Ovary (tissue), 9 donors: ENCODE measurements around the gene CEND1. TPM values are rescaled to one million over a fixed set of nuclear protein-coding genes. Genes with fewer than 3 reads are reported as not detected.

ENCODE experiments used
- DNase-seq, 5 donors: peaks; one replicate each; pipeline ENCODE4 v3.0.0-alpha.2; 2019 to 2020
- H3K27ac ChIP-seq, 2 donors: fragments of 200-600 bp; one replicate each; pipeline versions ENCODE4 v1.5.1 to v1.8.0; 2019 to 2022
- H3K27me3 ChIP-seq: fragments of 200-600 bp; one replicate; pipeline ENCODE4 v1.8.0; 2022
- H3K36me3 ChIP-seq: fragments of 200-600 bp; sonication (generic); one replicate; pipeline ENCODE4 v1.5.1; 2019
- H3K4me1 ChIP-seq: one replicate; pipeline ENCODE4 v1.8.1; 2013; ENCODE audit warnings: mild to moderate bottlenecking, moderate library complexity; ENCODE audit not compliant: insufficient read depth
- H3K4me3 ChIP-seq: fragments of 200-600 bp; sonication (generic); one replicate; pipeline ENCODE4 v1.5.1; 2017
- H3K9me3 ChIP-seq, 2 donors: fragments of 200-600 bp in 1 of 2; sonication (generic) in 1 of 2; one replicate each; pipeline versions ENCODE4 v1.5.1 to v1.8.1; 2013 to 2019; ENCODE audit warnings: mild to moderate bottlenecking in 1 of 2, moderate library complexity in 1 of 2
- CTCF ChIP-seq, 3 donors: fragments of 450-650 bp in 2 of 3; fragments of 200-600 bp in 1 of 3; IDR thresholded peaks; one replicate each; pipeline versions ENCODE4 v1.5.1 to v1.8.0; 2016 to 2022; ENCODE audit warnings: antibody characterized with exemption in 3 of 3, mild to moderate bottlenecking in 1 of 3
- EP300 ChIP-seq: sonication (generic); formaldehyde crosslinking; IDR thresholded peaks from one replicate; pipeline ENCODE4 v1.6.1; 2017; ENCODE audit warnings: antibody characterized with exemption
- POLR2A ChIP-seq: fragments of 450-650 bp; IDR thresholded peaks from one replicate; pipeline ENCODE4 v1.6.1; 2017; ENCODE audit warnings: antibody characterized with exemption, mild to moderate bottlenecking, moderate library complexity
- WGBS, 3 donors: extraction: QIAGEN DNeasy Blood & Tissue Kit in 1 of 3; methylation state at CpG; one replicate each; pipeline versions ENCODE4 v1.1.5 to v1.1.7; 2013 to 2017; 5-methylcytosine and 5-hydroxymethylcytosine counted together
- intact Hi-C, 4 donors: fragments of 100-400 bp; cut with DNase I; formaldehyde crosslinking; loops; one replicate each; pipeline versions ENCODE4 v1.11.0 to v1.15.1; 2022 to 2023
- polyA plus RNA-seq, 2 donors: library from polyadenylated mRNA; stranded (reverse); fragments of 200-250 nt in 1 of 2; fragments of 350-450 nt in 1 of 2; fragmentation: Illumina TruSeq in 1 of 2; extraction: RNeasy Lipid Tissue Mini Kit (QIAGEN cat#74804) in 1 of 2; gene quantifications; one replicate each; pipeline ENCODE4 v1.2.3, GENCODE V29; 2013 to 2014
- total RNA-seq, 7 donors: library from RNA; depleted of rRNA in 2 of 7; stranded (reverse); fragments of >200 nt in 2 of 7; fragmentation: NEBNext Ultra II Directional in 3 of 7; extraction: Animal tissue kit (Norgen Biotek cat#: 25700) in 3 of 7; gene quantifications; one replicate each; pipeline versions ENCODE4 v1.1.0 to v1.2.4, GENCODE V29; 2016 to 2023
- donor health status: DM: no; HTN: no; CAD: no; lungs with moderate emphysema.
- donor health status: DM: no; HTN: no; CAD: no.
- donor health status: Bipolar disorder and iron deficiency.
- donor health status: DM: yes; HTN: yes; CAD: no.
- donor health status: DM: no; HTN: no; CAD: no.
- donor health status: DM: yes; HTN: yes; CAD: no.

CEND1 gene
- total and polyA plus RNA-seq, 9 donors: 0.07 to 0.15 TPM; not detected in 7

GRCh38 chr11:783581-784015, 6.3 kb downstream of the CEND1 start:
- Histone ChIP-seq H3K4me3 (no peak overlapping the region), H3K4me1 (no peaks in the 10 kb centered on the region), H3K36me3 (no peaks in the 10 kb centered on the region), H3K9me3 (no peaks in the 10 kb centered on the region), H3K27ac (no peak overlapping the region), H3K27me3 (no peaks in the 10 kb centered on the region)
- peak; percentile 64 to 79 (median 71) for DNase-seq
- intact Hi-C loops: no loop called here
- 24 to 30% (median 25%) methylated on average over 24 of the region's 24 CpGs for WGBS, 3 donors
- TF ChIP-seq EP300 (no peak), POLR2A (no peak), CTCF (IDR thresholded peaks at IDR 0.05) (peak; percentile 42 to 53 (median 43))

GRCh38 chr11:782264-783174, 7.4 kb downstream of the CEND1 start:
- H3K4me3 ChIP-seq: no peak overlapping the region
- H3K9me3 ChIP-seq: no peaks in the 10 kb centered on the region
- no peak overlapping the region for H3K27ac ChIP-seq
- no peak for TF ChIP-seq POLR2A
- TF ChIP-seq EP300: no peak
- no peak for TF ChIP-seq CTCF (IDR thresholded peaks at IDR 0.05)
- DNase-seq: peak in 1 of 5 donors; percentile 21
- peaks cover 5% of the 10 kb centered on the region for H3K4me1 ChIP-seq
- intact Hi-C loops: no loop called here
- H3K27me3 ChIP-seq: no peaks in the 10 kb centered on the region
- WGBS, 3 donors: 70 to 72% (median 72%) methylated on average over 31 to 36 of the region's 36 CpGs
- H3K36me3 ChIP-seq: no peaks in the 10 kb centered on the region

- intact Hi-C loops: no loop called here
- H3K36me3 ChIP-seq: no peaks in the 10 kb centered on the region
- WGBS, 3 donors: 93 to 95% (median 93%) methylated on average over 16 of the region's 16 CpGs
- no peaks in the 10 kb centered on the region for H3K9me3 ChIP-seq
- no peak for TF ChIP-seq POLR2A
- no peak for TF ChIP-seq CTCF (IDR thresholded peaks at IDR 0.05)
- TF ChIP-seq EP300: no peak
- no peak overlapping the region for H3K27ac ChIP-seq
- no peaks in the 10 kb centered on the region for H3K27me3 ChIP-seq
- peak in 2 of 5 donors; percentile 24 to 27 for DNase-seq
- H3K4me3 ChIP-seq: no peak overlapping the region
- H3K4me1 ChIP-seq: peaks cover 10% of the 10 kb centered on the region
These were observed 9.8 kb downstream of the CEND1 start for GRCh38 chr11:779955-780532.

GRCh38 chr11:778976-779954, 10.6 kb downstream of the CEND1 start:
- intact Hi-C loops: no loop called here
- TF ChIP-seq POLR2A: no peak
- TF ChIP-seq CTCF (IDR thresholded peaks at IDR 0.05): no peak
- no peak for TF ChIP-seq EP300
- Histone ChIP-seq H3K27me3 (no peaks in the 10 kb centered on the region), H3K4me1 (peaks cover 12% of the 10 kb centered on the region), H3K4me3 (no peak overlapping the region), H3K9me3 (no peaks in the 10 kb centered on the region), H3K27ac (no peak overlapping the region), H3K36me3 (no peaks in the 10 kb centered on the region)
- 86 to 90% (median 86%) methylated on average over 23 of the region's 23 CpGs for WGBS, 3 donors
- peak in 2 of 5 donors; percentile 34 for DNase-seq
